A549 (cell line): Measurements from ENCODE around the gene CDY1.
"Not testable (repeated sequence)": the region's sequence is repeated elsewhere in the genome, so short reads cannot be mapped to it uniquely, and the experiment has no call there.

ENCODE experiments used
- HMGXB4 ChIP-seq: fragments of 250-450 bp; sonication (Bioruptor Pico); IDR thresholded peaks from 2 replicates; pipeline ENCODE4 v1.5.0; 2021; ENCODE audit warnings: mild to moderate bottlenecking, moderate library complexity, borderline replicate concordance
- MAX ChIP-seq: IDR thresholded peaks from 2 replicates; pipeline ENCODE4 v1.6.1; 2012
- MAZ ChIP-seq: fragments of 150-350 bp; IDR thresholded peaks from 2 replicates; pipeline ENCODE4 v1.6.1; 2014; ENCODE audit warnings: antibody characterized with exemption, low read depth, low read length, borderline replicate concordance
- RCOR1 ChIP-seq: fragments of 150-350 bp; IDR thresholded peaks from 2 replicates; pipeline ENCODE4 v1.6.1; 2014; ENCODE audit warnings: antibody characterized with exemption, low read length, low read depth
- TF ChIP-seq, protein P1 (sequence below): fragments of >200 bp; sonication (Bioruptor Twin); formaldehyde crosslinking; IDR thresholded peaks from 3 replicates; pipeline ENCODE4 v1.5.1; 2016

GRCh38 chrY:25630383-25631112, 8.6 kb downstream of the CDY1 start:
- not testable (repeated sequence) for TF ChIP-seq MAX; HMGXB4 (CRISPR knock-in tag); MAZ; RCOR1
- TF ChIP-seq, protein P1, sequence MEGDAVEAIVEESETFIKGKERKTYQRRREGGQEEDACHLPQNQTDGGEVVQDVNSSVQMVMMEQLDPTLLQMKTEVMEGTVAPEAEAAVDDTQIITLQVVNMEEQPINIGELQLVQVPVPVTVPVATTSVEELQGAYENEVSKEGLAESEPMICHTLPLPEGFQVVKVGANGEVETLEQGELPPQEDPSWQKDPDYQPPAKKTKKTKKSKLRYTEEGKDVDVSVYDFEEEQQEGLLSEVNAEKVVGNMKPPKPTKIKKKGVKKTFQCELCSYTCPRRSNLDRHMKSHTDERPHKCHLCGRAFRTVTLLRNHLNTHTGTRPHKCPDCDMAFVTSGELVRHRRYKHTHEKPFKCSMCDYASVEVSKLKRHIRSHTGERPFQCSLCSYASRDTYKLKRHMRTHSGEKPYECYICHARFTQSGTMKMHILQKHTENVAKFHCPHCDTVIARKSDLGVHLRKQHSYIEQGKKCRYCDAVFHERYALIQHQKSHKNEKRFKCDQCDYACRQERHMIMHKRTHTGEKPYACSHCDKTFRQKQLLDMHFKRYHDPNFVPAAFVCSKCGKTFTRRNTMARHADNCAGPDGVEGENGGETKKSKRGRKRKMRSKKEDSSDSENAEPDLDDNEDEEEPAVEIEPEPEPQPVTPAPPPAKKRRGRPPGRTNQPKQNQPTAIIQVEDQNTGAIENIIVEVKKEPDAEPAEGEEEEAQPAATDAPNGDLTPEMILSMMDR = not testable (repeated sequence)
